Body of pancreas (tissue), 4 donors: Measurements from ENCODE around the gene SLC22A14. TPM values are rescaled to one million over a fixed set of nuclear protein-coding genes. Genes with fewer than 3 reads are reported as not detected.

Source experiments
- ATAC-seq: fragments of 150-250 bp; one replicate; pipeline ENCODE4 v1.9.1; 2016
- DNase-seq, 4 donors: peaks; one replicate each; pipeline ENCODE4 v3.0.0-alpha.2; 2019
- H3K27ac ChIP-seq, 4 donors: fragments of 200-600 bp; sonication (generic); 1 replicate in 3 of 4; 2 replicates in 1 of 4; pipeline versions ENCODE4 v1.5.1 to v1.6.1; 2016 to 2019; ENCODE audit warnings: mild to moderate bottlenecking in 1 of 4, mixed read lengths in 1 of 4, moderate library complexity in 1 of 4
- H3K27me3 ChIP-seq, 2 donors: fragments of 200-600 bp; sonication (generic); one replicate each; pipeline ENCODE4 v1.6.0; 2016; ENCODE audit warnings: mild to moderate bottlenecking in 1 of 2
- H3K36me3 ChIP-seq, 2 donors: fragments of 200-600 bp; sonication (generic); replicated peaks in 1 of 2; 2 replicates each; pipeline ENCODE4 v1.5.1; 2016; ENCODE audit warnings: low read depth in 2 of 2; ENCODE audit not compliant: insufficient read depth in 1 of 2
- H3K4me1 ChIP-seq: fragments of 200-600 bp; sonication (generic); one replicate; pipeline ENCODE4 v1.6.0; 2016
- H3K4me3 ChIP-seq, 2 donors: fragments of 200-600 bp; sonication (generic); 1 replicate in 1 of 2; 2 replicates in 1 of 2; pipeline ENCODE4 v1.5.1; 2016 to 2019
- H3K9me3 ChIP-seq, 3 donors: fragments of 200-600 bp; sonication (generic); 1 replicate in 2 of 3; 2 replicates in 1 of 3; pipeline ENCODE4 v1.5.1; 2016
- POLR2A ChIP-seq, 3 donors: fragments of 450-650 bp; IDR thresholded peaks; one replicate each; pipeline ENCODE4 v1.6.1; 2016; ENCODE audit warnings: antibody characterized with exemption in 3 of 3, mild to moderate bottlenecking in 2 of 3
- WGBS, 2 donors: methylation state at CpG; one replicate each; pipeline ENCODE4 v1.1.5; 2017; 5-methylcytosine and 5-hydroxymethylcytosine counted together
- intact Hi-C: fragments of 100-400 bp; cut with DNase I; formaldehyde crosslinking; loops from one replicate; pipeline ENCODE4 v1.15.1; 2023
- total RNA-seq, 2 donors: library from RNA; depleted of rRNA; stranded (reverse); fragments of >200 nt; gene quantifications; one replicate each; pipeline ENCODE4 v1.1.0, GENCODE V29; 2016
- TF ChIP-seq, protein P1 (sequence below), 7 experiments: fragments of 450-650 bp in 4 of 7; fragments of 200-600 bp in 3 of 7; sonication (generic) in 3 of 7; IDR thresholded peaks; one replicate each; pipeline ENCODE4 v1.5.1; 2016 to 2019; ENCODE audit warnings: antibody characterized with exemption in 7 of 7

Gene SLC22A14
- total RNA-seq, 2 donors from 2014 or later = not detected

DNA sequence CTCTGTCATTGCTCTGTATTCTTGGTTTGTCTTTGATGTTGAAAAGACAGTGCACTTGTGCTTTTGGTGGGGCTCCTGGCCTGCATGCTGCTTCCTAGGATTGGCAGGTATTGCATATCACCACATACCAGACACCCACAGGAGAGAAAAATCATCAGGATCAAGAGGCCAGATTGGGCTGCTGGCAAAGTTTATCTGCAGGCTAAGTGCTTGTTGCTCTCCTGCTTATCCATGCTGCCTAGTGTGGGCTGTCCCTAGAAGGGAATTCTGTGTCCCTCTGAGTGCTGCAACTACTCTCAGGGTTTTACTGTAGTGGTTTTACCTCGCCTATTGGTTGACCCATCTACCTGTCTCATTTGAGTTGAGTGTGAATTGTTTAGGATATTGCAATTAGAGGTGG, 17.3 kb upstream of the SLC22A14 start:
- DNase-seq (no peak), ATAC-seq (no peak)
- intact Hi-C loops = no loop called here
- WGBS, 2 donors = 75 to 83% methylated on average over 1 of the region's 1 CpG
- Histone ChIP-seq H3K36me3 (no peaks in the 10 kb centered on the region), H3K27ac (no peak overlapping the region), H3K9me3 (no peaks in the 10 kb centered on the region), H3K27me3 (no peaks in the 10 kb centered on the region), H3K4me1 (peaks cover 26% of the 10 kb centered on the region), H3K4me3 (no peak overlapping the region)
- no peak for TF ChIP-seq POLR2A (IDR thresholded peaks at IDR 0.05)
- TF ChIP-seq, protein P1, sequence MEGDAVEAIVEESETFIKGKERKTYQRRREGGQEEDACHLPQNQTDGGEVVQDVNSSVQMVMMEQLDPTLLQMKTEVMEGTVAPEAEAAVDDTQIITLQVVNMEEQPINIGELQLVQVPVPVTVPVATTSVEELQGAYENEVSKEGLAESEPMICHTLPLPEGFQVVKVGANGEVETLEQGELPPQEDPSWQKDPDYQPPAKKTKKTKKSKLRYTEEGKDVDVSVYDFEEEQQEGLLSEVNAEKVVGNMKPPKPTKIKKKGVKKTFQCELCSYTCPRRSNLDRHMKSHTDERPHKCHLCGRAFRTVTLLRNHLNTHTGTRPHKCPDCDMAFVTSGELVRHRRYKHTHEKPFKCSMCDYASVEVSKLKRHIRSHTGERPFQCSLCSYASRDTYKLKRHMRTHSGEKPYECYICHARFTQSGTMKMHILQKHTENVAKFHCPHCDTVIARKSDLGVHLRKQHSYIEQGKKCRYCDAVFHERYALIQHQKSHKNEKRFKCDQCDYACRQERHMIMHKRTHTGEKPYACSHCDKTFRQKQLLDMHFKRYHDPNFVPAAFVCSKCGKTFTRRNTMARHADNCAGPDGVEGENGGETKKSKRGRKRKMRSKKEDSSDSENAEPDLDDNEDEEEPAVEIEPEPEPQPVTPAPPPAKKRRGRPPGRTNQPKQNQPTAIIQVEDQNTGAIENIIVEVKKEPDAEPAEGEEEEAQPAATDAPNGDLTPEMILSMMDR (IDR thresholded peaks at IDR 0.05) = no peak

DNA sequence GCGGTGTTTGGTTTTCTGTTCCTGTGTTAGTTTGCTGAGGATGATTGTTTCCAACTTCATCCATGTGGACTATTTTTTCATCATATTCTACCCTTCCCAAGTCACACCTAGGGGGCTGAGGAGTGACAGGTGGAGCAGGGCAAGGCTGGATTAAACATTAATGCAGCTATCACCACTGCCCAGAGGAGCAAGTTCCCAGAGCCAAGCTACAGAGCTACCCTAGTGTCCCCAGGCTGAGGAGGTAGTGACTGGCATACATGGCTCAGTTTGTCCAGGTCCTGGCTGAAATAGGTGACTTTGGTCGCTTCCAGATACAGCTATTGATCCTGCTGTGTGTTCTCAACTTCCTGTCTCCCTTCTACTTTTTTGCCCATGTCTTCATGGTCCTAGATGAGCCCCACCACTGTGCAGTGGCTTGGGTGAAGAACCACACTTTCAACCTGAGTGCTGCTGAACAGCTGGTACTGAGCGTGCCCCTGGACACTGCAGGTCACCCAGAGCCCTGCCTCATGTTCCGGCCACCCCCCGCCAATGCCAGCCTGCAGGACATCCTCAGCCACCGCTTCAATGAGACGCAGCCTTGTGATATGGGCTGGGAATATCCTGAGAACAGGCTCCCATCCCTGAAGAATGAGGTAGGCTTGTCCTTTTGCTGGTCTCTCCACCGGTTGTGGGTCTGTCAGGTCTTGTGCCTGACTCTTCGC, 16.3 kb upstream of the SLC22A14 start, which contains the start of gene SLC22A13:
Gene SLC22A13, plus strand, starts transcription at position 209 of the 704 bp plus-strand sequence. Its CDS starts 49 bp downstream, at position 258.
- H3K9me3 ChIP-seq = no peaks in the 10 kb centered on the region

DNA sequence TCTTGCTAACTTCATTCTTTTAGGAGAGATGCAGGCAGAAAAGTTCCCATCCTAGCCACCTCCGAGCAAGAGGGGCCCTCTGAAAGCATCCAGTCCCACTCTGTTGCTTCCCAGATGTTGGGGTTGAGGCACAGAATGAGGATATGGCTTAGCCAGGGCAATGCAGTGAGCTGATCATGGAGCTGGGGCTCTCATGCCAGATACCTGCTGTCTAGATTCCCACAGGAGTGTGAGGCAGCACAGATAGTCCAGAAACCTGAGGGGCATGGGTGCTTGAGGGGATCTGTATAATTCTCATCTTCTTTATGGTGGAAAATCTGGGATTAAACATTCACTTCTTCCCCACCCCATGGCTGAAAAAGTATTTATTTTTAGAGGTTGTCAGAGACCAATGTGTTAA, 15.3 kb upstream of the SLC22A14 start:
- Histone ChIP-seq H3K27ac (no peak overlapping the region), H3K27me3 (no peaks in the 10 kb centered on the region), H3K4me3 (no peak overlapping the region), H3K36me3 (no peaks in the 10 kb centered on the region), H3K9me3 (no peaks in the 10 kb centered on the region), H3K4me1 (peaks cover 26% of the 10 kb centered on the region)
- DNase-seq (peak in 1 of 4 donors; percentile 50), ATAC-seq (no peak)
- intact Hi-C loops = no loop called here
- no peak for TF ChIP-seq POLR2A (IDR thresholded peaks at IDR 0.05)
- TF ChIP-seq, protein P1 (IDR thresholded peaks at IDR 0.05) = no peak
- 40 to 92% methylated on average over 1 of the region's 1 CpG for WGBS, 2 donors

More for the DNA sequence above, 16.3 kb upstream of the SLC22A14 start, which contains the start of gene SLC22A13:
- Histone ChIP-seq H3K27me3 (no peaks in the 10 kb centered on the region), H3K4me3 (no peak within 1 kb of the TSS), H3K4me1 (peaks cover 26% of the 10 kb centered on the region), H3K36me3 (no peaks in the 10 kb centered on the region), H3K27ac (no peak within 1 kb of the TSS)
- DNase-seq (no peak), ATAC-seq (no peak)
- intact Hi-C loops = no loop called here
- WGBS, 2 donors = 90 to 91% methylated on average over 9 of the region's 9 CpGs
- no peak for TF ChIP-seq POLR2A (IDR thresholded peaks at IDR 0.05)

DNA sequence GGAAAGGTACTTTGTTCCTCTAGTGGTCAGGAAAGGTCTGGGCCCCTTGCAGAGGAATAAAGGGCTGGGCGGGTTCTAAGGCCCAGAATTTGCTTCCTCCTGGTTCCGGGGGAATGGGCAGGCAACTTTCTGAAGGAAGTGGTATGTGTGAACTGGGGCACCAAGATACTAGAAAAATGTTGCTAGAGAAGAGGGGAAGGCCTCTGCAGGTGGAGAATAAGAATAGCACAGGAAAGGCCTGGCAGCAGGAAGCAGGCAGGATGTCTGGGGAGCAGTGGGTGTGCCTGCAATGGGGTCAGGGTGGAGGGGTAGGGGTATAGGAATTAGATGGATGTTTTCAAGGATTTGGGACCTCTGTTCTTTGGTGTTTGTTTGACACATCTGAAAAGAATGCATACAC, 14.4 kb upstream of the SLC22A14 start:
- ATAC-seq = no peak
- Histone ChIP-seq H3K4me3 (no peak overlapping the region), H3K4me1 (peaks cover 26% of the 10 kb centered on the region), H3K27me3 (no peaks in the 10 kb centered on the region), H3K36me3 (no peaks in the 10 kb centered on the region), H3K27ac (no peak overlapping the region), H3K9me3 (no peaks in the 10 kb centered on the region)
- WGBS, 2 donors = 86 to 97% methylated on average over 2 of the region's 2 CpGs
- DNase-seq = no peak
- TF ChIP-seq, protein P1 (IDR thresholded peaks at IDR 0.05) = no peak
- TF ChIP-seq POLR2A (IDR thresholded peaks at IDR 0.05) = no peak
- intact Hi-C loops = no loop called here

DNA sequence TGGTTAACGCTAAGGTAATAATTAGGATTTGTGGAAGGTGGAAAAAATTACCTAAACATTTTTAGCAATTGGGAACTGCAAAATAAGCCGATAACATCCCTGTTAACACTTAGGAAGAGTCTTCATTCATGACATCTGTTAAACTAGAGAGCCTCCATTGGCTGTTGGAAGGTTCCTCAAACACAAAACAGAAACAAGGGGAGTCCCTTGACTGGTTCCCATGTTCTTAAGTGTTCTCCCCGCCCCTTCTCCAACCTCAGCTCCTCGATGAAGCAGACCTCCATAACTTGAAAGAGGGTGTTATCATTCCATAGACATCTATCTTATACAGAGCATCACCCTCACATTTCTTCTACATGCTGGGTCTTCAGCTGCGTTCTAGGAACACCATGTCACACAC, 14.0 kb upstream of the SLC22A14 start:
- DNase-seq (no peak), ATAC-seq (no peak)
- 70 to 80% methylated on average over 5 of the region's 5 CpGs for WGBS, 2 donors
- no peak overlapping the region for H3K4me3 ChIP-seq
- no peaks in the 10 kb centered on the region for H3K36me3 ChIP-seq
- no peak overlapping the region for H3K27ac ChIP-seq
- H3K9me3 ChIP-seq = no peaks in the 10 kb centered on the region
- H3K27me3 ChIP-seq = no peaks in the 10 kb centered on the region
- no peak for TF ChIP-seq POLR2A (IDR thresholded peaks at IDR 0.05)
- TF ChIP-seq, protein P1 (IDR thresholded peaks at IDR 0.05) = no peak
- intact Hi-C loops = no loop called here
- peaks cover 26% of the 10 kb centered on the region for H3K4me1 ChIP-seq
